ENCODE data around the gene ZNF521.

ZNF521 gene

DNA sequence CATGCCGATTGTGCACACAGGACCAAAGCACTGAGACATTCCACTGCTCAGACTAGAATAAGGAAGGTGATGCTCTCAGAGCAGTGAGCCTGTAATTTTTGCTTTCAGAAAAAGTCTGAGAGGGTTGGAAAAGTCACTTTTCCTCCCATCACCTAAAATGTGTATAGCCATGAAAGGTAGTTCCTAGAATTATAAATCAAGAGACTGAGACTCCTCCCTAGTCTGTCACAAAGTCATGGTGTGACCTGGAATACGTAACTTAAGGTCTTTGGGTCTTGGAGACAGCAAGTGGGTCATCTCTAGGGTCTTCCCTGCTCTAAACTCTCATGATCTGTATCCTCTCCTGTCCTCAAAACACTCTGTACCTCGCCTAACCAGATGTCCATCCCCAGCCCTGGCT, 16.9 kb downstream of the ZNF521 start:
- DNase-seq, result no peak

DNA sequence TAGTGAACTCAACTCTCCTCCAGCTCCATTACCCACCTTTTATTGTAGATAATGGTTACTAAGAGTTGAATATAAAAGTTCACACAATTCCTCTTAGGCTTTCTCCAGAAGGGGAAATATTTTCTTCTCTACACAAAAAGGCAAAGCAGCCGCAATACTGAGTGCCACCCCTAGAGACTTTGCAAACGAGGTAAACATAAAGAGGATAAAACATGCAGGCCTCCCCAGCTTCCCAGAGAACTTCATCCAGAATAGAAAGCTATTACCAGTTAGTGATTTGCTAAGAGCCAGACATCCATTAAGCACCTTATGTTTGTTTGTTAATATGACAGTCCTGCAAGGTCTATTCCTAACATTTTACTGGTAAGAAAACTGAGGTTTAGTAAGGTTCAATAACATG, 17.4 kb downstream of the ZNF521 start:
- DNase-seq, result no peak

DNA sequence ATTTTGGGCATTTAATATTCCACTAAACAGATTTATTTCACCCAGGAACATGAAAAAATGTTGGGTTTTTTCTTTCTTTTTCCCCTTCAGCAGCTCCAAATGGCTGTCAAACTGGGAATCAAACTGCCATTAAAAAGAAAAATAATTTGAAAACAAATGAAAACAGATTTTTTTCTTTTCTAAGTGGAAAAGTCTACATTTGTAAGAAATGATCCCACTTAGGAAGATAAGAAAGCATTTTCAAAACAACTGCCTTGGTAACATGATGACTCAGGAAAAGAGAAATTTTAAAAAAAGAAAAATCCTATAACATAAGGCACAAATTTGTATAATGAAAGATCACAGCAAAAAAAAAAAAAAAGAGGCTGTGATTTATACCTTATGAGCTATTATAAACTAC, 20.0 kb downstream of the ZNF521 start:
- DNase-seq, result no peak

DNA sequence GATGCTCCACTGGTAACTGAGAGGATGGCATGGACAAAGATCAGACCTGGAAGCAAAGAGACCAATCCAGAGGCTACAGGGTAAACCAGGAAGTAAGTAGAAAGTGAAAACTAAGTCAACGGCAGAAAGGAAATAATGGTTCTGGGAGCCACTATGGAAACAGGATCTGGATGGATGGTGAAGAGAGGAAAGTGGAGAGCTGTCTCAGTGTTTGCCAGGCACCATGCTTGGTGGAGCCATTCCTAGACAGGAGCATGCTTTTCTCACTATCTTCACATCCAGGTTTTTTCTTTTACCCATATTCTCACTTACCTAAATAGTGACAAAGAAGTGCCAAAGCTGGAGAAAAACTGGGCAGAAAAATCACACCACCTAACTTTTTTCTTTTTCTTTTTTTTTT, 22.2 kb downstream of the ZNF521 start:
- no peak for DNase-seq

DNA sequence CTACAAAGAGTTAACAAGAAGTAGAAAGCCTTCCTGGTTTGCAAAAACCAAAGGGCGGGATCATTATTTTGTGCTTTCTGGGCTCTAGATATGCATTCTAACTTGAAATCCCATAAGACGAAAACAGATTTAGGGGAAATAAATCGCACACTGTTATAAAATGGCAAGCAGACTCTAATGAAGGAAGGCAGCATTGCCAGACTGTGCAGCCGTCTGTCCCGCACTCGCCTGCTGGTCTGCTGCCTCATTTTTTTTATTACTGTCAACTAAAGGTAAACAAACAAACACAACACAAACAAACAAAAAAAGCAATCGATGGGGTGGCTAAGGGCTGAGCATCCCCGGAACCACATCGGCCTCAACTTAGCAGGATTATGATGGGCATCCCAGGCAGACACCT, 24.4 kb downstream of the ZNF521 start:
- DNase-seq, result no peak

DNA sequence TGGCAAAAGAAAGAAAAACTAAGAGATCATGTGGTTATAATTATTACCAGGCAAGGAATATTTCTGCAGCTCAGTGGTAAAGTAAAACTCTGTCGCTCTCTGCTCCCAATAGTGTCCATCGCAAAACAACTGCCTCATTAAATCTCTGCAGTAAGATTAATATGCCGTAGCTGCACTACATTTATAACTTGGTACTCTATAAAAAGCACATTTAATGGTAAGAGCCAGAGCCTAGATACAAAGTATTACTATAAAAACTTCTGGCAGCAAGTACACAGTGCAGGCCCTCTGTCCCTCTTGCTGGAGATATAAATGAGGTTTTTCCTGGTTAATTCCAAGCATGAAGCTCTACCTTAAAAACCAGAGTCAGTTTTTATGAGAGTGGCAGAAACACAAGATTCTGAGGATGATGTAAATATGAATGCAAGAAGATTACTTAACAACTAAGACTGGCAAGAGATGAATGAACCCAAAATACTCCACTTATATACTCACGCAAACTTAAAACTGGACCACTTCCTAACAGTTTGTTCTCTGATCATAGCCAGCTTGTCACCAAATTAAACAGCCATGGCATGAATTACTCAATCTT, 25.5 kb downstream of the ZNF521 start:
- no peak for DNase-seq

DNA sequence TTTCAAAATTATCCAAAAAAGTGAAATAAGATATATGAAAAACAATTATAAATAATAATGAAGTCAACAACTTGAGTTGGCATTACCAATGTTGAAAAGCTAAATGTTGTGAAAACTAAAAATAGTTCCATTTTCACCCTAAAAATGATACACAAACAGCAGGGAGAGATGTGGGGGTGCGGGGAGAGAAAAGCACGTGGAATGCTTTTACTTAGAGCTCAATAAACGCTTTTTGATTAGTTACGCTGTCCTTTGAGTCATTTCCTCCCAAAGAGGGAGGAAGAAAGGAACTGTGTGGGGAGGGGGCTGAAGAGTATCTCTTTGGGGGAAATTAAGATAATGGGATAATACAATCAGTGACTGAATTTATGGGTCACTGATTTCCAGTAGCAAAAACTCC, 29.2 kb downstream of the ZNF521 start:
- no peak for DNase-seq

DNA sequence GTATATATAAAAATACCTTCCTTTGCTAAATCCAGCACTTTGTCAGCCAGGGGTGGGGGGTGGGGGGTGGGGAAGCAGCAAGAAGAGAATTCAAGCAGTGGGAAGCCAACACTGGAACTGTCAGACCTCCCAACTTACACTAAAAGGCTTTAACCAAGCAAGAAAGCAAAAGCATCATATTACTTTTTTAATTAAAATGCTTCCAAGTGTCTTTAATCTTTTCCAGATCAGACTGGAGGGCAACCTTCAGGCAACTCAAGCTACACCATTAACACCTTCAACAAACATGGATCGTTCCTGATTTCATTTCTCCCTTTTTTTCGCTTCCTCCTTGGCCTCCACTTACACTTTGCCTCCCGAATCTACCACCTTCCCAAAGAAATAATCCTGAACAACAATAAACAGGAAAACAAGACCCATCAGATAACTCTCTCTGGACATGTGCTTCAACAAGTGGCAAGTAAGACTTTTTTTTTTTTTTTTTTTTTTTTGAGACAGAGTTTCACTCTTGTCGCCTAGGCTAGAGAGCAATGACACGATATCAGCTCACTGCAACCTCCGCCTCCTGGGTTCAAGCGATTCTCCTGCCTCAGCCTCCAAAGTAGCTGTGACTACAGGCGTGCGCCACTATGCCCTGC, 35.5 kb downstream of the ZNF521 start:
- DNase-seq, result no peak

DNA sequence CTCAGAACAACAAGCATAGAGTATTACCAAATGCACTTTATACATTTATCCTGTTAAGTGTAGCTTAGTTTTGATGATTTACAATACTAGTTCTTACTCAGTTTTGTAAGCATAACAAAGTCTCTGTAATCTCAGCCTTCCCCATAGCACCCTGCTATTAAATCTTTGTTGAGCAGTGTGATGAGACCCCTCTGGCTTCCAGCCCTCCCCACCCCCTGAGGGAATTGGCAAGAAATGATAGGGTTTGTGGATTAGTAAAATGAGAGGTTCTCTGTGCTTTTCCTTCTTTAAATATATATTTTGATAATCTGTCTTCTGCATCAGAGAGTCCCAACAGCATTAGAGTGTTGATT, 37.2 kb downstream of the ZNF521 start:
- DNase-seq, result no peak

DNA sequence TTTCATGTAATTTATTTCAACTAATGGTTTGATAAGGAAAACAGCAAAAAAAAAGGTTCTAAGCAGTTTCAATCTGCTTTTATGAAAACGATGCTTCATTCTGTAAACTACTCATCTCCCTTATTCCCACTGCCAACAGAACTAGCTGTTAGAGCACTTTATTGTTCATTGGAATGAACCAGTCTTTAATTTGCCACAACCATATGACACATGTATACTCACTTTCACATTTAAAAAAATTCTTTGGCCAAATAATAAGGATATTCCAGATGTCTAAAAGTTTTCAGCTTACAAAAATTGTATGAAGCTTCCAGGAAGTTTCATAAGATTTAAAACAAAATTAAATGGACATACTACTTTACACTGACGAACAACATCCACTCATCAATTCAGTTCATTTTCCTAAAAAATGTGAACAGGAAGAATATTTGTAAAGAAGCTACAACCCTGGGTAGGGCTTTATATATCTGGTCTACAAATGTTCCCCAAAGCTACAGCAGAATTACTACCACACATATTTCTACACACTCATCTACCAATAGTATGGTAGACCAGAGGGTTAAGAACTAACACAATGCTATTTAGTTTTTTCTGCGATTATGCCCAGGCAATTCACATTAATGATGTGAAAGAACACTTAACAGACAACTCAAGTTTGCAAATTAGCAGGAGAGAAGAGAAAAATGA, 37.7 kb downstream of the ZNF521 start:
- DNase-seq, result no peak

DNA sequence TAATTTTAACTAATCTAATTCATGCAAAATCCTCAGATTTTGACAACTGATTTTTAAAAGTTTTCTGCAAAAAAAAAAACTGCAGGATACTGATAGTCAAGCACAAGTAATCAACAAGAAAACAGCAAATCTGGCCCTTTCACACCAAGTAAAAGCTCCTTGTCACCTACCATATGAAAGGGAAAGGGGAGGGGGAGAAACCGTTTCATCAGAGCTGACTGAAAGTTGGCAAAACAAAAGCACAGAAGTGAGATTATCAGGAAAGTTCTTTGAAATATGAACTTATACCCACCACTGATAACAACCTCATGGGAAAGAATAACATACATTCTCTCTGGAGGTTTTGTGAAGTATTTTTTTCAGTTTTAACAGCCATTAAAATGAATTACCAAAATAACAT, 38.7 kb downstream of the ZNF521 start:
- no peak for DNase-seq

DNA sequence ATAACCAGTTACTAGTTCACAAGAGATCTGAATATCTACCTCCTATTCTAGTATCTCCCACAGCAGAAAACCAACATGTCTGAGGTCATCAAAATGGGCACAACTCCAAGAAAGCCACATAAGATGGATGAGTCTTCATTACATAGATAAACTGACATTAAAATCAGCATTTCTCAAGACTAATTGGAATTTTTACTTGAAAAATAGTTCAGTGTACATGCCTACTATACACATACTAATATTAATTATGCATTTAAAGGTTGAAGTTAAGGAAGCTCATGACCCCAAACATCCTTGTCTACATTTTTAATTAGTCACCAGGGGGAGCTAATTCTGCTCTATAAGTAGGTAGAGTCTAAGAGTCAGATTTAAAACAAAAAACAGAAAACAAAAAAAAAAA, 41.9 kb downstream of the ZNF521 start:
- no peak for DNase-seq

DNA sequence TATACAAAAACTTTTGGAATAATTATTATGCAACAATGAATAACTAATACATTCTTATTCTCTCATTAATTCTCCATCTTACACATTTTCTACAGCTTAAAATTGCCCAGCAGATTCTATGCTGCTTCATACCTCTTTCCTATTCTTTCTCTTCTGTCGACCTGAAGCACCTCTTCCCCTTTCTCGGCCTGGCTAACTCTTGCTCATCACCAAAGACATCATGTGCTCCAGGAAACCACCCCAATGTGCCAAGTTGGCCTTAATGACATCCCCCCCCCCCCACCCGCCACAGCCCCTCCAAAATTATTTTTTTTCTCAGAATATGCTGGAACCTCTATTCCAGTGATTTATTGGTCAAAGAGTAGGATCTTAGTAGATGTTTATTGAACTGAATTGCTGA, 43.6 kb downstream of the ZNF521 start:
- DNase-seq, result no peak

DNA sequence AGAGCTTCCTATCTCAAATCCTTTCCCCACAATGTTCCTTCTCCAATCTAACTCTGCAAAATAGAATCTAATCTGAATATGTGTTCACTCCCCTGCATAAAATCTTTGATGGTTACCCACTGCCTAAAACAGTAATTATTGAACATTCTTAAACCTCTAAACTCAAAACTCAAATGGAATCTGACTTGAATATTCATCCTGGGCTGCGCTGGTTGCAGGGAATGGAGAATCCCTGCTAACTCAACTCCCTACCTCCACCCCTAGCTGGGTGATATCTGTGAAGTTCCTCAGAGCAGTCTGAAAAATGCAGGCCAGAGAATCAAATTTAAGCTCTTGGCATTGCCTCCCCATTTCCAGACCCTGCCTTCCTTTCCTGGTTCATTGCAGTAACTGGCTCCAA, 44.8 kb downstream of the ZNF521 start:
- no peak for DNase-seq

DNA sequence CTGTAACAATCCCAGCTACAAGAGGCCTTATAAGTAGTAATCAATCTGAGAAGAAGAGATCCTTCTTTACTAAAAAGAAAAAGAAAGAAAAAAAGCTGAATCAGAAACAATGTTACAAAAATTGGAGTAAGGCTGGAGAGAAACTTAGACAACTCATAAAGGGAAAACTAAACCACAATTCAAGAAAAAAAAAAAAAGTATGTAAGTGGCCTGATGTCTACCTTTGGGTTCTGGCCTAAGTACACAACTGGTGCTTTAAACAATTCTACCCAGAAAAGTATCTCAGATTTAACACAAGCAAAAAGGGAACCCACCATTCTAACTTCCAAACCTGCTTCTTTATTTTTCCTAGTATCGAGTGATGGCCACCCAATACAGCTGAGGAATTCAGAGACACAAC, 45.3 kb downstream of the ZNF521 start:
- DNase-seq, result no peak

DNA sequence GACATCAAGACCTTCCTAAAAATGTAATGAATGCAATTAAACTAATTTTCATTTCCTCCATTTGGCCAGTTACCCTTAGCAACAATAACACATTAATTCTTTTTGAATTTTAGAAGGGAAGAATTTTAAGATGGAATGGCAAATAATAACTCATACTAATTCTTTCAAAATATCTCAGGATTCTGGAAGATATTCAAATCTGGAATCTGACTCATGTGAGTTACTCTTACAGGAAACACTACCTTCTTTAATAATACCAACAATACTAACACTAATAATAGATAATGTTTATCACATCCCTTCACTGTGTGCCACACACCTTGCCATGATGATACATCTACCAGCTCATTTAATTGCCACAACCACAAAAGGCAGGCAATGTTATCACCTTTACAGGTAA, 46.4 kb downstream of the ZNF521 start:
- DNase-seq, result no peak

DNA sequence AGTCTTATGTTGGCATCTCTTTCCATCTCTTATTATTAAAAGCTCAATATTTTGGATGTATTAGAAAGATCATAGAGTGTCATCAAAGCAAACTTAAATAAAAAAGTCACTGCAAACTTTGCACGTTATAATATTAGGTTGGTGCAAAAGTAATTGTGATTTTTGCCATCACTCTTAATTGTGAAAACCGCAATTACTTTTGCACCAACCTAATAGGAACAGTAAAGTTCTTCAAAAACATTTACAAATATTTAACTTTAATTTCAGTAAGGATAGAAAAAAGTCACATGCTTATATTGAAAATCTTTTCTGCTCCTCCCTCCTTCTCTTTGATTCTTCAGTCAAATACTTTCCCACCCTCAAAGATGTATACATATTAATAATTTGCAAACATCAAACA, 51.5 kb downstream of the ZNF521 start:
- DNase-seq, result no peak

DNA sequence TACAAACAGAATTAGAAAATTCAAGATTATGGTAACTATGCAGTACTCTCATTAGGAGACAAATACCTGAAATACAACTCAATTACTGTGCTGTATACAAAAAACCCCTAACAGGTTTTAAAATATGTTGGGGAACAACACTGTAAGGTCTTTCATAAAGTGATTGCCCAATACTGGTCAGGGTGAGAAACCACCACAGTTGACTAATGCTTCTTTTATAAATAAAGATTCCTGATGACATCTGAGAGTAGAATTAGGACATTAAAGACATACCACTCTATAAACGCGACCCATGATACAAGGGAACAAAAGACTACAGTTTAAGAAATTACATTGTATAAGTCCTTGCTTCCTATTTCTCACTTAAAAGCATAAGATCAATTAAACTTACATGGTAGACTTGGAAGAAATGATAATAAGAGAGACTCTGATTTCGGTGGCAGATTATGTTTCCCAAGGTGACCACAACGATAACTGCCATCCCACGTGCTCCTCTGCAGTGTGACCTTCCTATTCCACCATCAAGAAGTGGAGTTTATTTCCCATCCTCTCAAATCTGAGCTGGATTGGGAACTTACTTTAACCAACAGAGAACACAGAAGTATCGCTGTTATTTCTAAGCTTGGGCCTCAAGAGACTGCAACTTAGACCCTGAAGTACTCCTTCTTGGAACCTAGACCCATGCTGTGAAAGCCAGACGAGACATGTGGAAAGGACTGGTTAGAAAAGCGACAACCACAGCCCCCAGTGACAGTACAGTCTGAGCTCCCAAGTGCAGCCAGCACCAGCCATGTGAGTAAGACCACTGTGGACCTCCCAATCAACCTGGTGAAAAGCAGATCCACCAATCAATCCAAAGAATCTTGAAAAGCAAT, 52.3 kb downstream of the ZNF521 start:
- DNase-seq, result no peak

DNA sequence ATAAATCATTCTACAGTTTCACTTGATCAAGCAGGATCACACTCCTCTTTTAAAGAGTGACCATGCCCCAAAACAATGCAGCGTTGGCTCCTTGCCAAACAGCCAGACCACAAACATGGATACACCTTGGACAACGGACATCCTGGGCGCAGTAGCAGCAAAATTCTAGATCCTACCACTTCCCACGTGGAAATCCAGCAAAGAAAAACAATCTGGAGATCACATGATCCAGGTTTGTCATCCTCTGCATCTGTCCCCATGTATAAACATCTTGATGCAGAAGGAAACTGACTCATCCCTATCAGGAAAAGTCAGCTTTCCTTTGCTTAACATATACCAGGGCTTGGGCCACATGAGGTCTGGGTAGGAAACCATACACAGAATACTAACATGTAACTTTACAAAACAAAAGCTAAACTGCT, 53.1 kb downstream of the ZNF521 start:
- no peak for DNase-seq

DNA sequence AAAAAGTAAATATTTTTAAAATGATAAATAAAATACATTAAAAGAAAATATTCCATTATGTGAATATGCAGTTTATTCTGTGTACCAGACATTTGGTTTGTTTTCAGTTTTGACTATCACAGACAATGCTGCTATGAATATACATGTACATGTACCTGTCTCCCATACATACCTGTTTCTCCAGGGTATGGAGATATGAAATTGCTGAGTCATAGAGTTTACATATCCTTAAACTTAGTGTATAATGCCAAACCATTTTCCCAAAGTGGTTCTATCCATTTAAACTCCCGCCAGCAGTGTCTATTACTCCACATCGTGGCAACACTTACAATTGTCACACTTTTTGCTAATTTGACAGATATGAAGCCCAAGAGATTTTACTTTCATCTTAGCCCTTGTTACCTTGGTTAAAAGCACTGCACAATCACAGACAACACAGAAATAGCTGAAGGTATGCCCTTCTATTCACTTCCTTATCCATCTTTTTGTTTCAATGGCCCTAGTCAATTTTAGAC, 56.3 kb downstream of the ZNF521 start:
- no peak for DNase-seq

DNA sequence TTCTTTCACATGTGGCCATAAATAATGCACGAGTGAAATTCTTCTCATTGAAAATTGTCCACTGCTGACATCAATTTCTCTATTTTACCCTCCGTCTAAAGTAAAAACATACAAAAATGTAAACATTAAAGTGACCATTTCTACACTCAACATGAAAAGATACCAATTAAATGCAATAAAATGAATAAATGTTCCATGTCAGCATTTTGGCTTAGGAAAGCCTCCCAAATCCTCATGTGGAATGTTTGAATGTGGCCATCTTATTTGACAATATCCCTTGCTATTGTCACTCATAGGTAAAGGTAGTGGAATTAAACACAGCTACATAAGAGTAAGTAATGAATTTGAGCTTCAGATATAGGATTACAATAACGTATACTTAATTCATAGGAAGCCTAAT, 60.8 kb downstream of the ZNF521 start:
- DNase-seq, result no peak

DNA sequence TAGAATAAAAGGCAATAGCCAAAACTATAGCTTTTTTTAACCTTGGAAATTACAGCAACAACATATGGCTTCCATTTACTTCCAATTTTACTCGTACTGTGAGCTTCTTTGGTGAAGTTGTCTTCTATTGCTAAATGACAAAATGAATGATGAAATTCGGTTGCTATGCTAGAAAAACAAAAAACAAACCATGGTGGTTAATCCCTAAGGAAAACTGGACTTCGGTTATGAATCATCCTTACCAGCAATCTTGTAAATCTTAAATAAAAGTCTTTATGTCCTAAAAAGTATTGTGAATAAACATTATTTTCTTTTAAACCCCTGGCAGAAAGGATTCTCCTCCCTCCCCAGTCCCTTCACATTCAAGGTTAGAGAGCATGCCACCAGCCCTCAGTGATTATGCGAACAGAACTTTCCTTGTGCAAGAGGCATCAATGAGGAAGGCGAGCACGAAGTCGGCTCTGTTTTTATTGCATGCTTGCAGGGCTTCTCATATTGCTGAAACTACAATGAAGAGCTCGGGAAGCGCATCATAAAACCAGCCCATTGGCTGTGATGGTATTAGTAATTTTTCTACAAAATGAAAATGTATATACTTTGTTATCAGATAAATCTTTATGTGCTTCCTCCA, 62.9 kb downstream of the ZNF521 start:
- DNase-seq, result no peak

DNA sequence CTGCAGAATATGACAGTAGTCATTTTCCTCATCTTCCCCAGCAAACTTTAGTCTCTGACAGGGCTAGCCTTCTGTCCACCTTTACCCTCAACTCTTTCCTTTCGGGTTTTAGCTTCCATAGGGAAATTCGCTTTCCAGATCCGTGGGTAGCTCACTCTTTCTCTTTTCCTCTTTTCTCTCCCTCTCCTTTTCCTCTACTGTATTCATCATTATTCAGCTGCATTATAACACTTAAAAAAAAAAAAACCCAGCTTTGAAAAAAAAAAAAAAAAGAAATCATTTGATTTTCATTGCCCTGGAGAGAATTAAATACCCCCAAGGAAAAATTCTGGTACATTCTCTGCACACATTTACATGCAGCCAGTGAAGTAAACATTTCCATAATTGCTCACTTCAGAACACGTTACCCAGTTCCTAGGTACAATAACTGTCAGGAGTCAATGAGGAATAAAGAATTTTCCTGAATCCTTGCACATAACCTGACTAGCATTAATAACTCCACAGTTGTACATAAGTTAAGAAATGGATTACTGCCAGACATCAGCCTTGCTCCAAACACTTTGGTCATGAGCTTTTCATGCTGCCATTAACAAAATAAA, 63.5 kb downstream of the ZNF521 start:
- DNase-seq, result no peak
